Transverse colon (tissue), 4 donors: ENCODE measurements around the gene CHGA.

Source experiments
- CTCF ChIP-seq, 5 experiments: fragments of 200-600 bp in 3 of 5; fragments of 450-650 bp in 2 of 5; sonication (generic) in 3 of 5; IDR thresholded peaks; 1 replicate in 2 of 5; 2 replicates in 3 of 5; pipeline ENCODE4 v1.5.1; 2016 to 2017; ENCODE audit warnings: antibody characterized with exemption in 5 of 5, inconsistent platforms in 3 of 5, mild to moderate bottlenecking in 2 of 5, moderate library complexity in 1 of 5
- EP300 ChIP-seq: sonication (generic); formaldehyde crosslinking; IDR thresholded peaks from one replicate; pipeline ENCODE4 v1.6.1; 2017; ENCODE audit warnings: antibody characterized with exemption, low read depth
- POLR2A ChIP-seq: fragments of 450-650 bp; IDR thresholded peaks from one replicate; pipeline ENCODE4 v1.6.1; 2016; ENCODE audit warnings: antibody characterized with exemption, mild to moderate bottlenecking, moderate library complexity
- POLR2AphosphoS5 ChIP-seq, 3 donors: sonication (generic); formaldehyde crosslinking; IDR thresholded peaks; one replicate each; pipeline ENCODE4 v1.6.1; 2016; ENCODE audit warnings: antibody characterized with exemption in 3 of 3

GRCh38 chr14:92923744-92924103 lies 774 bp downstream of the CHGA start:
- TF ChIP-seq POLR2A: no peak
- no peak for TF ChIP-seq CTCF (IDR thresholded peaks at IDR 0.05)
- no peak for TF ChIP-seq POLR2AphosphoS5 (IDR thresholded peaks at IDR 0.05)
- TF ChIP-seq EP300: no peak
